GM21717 (cell line): ENCODE measurements around the gene SYT2.
"Not testable (repeated sequence)": the region's sequence is repeated elsewhere in the genome, so short reads cannot be mapped to it uniquely, and the experiment has no call there.

Experiments
- ATAC-seq: cut with Tn5 transposase; IDR thresholded peaks from one replicate; pipeline ENCODE4 v1.9.1; 2021; ENCODE audit warnings: mild to moderate bottlenecking, moderate library complexity; ENCODE audit not compliant: unreplicated experiment

SYT2 gene

GRCh38 chr1:202644219-202645096 lies 65.8 kb downstream of the SYT2 start:
- ATAC-seq, result no peak

- no peak for ATAC-seq
Observed at GRCh38 chr1:202643397-202644218, 66.6 kb downstream of the SYT2 start.

DNA sequence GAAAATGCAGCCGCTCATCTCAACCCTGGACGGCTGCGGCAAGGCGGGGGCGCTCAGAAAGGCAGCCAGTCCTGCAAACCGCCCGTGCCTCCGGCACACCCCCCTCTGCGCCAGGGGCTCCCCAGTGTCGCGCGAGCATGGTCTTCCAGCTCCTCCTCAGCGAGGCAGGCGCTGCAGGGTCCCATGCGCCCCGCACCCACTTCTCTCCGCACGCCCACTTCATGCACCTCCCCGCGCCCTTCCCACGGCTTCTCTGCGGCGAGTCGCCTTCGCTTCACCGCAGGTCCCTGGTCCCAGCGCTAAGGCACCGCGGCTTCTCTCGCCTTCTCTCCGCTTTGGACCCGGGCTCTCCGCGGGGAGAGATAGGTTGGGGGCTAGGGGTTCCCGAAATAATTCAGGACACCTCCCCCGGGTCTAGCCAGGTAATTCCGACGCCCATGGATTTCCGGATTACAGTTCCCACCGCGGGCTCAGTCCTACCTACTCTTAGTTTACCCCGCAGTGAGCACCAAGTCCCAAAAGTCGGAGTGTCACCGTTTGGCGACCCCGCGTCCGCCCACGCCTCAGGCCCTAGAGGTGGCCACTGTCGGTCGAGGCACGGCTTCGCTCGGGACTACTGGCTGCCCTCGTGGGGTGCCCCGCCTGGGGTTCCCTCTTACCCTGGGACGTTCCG lies 67.5 kb downstream of the SYT2 start:
- ATAC-seq, result no peak

GRCh38 chr1:202642212-202642611 lies 68.0 kb downstream of the SYT2 start:
- no peak for ATAC-seq

GRCh38 chr1:202639500-202639899 lies 70.8 kb downstream of the SYT2 start:
- ATAC-seq, result no peak

DNA sequence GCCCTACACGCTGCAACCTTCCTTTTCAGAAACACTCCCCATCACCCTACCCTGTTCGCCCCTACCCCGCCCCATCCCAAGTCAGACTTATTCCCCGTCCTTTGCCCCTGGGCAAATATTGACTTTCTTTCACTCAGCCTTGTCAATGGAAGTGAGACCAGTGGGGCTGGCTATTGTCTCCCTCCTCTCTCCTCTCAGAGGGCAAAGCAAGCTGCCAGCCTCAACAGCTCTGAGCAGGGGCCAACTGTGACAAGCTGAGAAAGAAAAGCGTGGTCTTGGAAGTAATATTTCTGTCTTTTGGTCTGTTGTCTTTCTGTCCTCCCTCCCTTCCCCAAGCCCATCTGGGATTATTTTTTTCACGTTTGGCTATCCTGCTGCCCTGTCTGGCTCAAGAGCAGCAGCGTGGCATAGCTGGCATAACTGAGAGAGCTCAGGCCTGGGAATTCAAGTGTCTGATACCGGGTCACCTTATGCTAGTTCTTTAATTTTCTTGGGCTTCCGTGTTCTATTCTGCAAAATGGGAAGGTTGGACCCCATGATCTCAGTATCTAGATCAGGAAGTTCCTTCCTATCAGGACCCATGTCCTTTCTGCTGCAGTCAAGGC lies 71.5 kb downstream of the SYT2 start:
- ATAC-seq, result not testable (repeated sequence)

DNA sequence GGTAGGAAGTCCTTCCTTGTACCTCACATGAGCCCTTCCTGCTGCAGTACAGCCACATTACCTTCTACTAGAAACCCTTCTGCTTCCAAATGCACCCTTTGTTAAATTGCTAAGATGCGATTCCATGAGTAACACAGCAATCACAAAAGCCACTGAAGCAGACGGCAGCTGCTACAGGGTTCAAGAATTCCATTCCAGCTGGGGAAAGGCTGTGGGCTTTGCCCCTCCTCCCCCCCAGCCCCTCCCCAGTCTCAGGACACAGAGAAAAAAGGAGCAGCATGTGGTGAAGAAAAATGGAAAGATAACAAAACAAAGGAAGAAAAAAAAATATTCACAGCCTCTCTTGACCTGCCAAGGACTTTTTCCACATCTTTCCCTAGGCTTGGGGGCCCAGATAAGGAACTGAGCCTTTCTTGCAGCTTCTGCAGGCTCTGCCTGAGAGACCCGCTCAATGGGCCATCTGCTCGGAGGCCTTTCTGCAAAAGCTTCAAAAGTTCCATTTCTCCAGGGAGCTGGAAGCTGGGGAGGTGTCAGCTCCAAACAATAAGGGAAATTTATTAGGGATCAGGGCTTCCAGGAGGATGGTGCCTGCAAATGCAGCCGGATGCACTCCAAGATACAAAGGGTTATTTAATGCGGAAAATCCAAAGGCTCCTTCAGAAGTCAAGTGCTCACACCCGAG lies 72.1 kb downstream of the SYT2 start:
- no peak for ATAC-seq

GRCh38 chr1:202637321-202638018 lies 72.8 kb downstream of the SYT2 start:
- ATAC-seq, result not testable (repeated sequence)

- ATAC-seq, result not testable (repeated sequence)
Observed at GRCh38 chr1:202636171-202636570, 74.1 kb downstream of the SYT2 start.

- no peak for ATAC-seq
Observed at GRCh38 chr1:202632241-202632640, 78.0 kb downstream of the SYT2 start.

GRCh38 chr1:202631076-202631923 lies 79.0 kb downstream of the SYT2 start:
- ATAC-seq, result no peak

DNA sequence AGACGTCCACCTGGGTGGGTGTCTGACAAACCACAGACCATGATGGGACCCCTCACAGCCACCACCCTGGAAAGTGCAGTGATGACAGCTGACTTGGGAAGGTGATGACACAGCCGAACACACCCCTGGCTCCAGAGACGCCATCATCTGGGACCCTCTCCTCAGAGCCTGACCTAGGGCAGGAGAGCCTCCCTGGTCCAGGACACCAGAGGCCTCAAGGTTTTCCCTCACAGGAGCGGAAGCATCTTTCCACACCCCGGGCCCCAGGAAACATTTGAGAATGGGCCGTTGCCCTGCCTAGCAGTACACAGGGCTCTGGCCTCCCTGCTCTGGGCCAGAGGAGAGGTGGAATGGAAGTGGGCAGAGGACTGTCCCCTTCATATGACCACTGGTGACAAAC lies 79.7 kb downstream of the SYT2 start:
- no peak for ATAC-seq

GRCh38 chr1:202630096-202630495 lies 80.2 kb downstream of the SYT2 start:
- ATAC-seq, result not testable (repeated sequence)

- ATAC-seq, result peak; percentile 71
Observed at GRCh38 chr1:202629257-202629811, 80.9 kb downstream of the SYT2 start.

GRCh38 chr1:202628646-202629215 lies 81.5 kb downstream of the SYT2 start:
- no peak for ATAC-seq

DNA sequence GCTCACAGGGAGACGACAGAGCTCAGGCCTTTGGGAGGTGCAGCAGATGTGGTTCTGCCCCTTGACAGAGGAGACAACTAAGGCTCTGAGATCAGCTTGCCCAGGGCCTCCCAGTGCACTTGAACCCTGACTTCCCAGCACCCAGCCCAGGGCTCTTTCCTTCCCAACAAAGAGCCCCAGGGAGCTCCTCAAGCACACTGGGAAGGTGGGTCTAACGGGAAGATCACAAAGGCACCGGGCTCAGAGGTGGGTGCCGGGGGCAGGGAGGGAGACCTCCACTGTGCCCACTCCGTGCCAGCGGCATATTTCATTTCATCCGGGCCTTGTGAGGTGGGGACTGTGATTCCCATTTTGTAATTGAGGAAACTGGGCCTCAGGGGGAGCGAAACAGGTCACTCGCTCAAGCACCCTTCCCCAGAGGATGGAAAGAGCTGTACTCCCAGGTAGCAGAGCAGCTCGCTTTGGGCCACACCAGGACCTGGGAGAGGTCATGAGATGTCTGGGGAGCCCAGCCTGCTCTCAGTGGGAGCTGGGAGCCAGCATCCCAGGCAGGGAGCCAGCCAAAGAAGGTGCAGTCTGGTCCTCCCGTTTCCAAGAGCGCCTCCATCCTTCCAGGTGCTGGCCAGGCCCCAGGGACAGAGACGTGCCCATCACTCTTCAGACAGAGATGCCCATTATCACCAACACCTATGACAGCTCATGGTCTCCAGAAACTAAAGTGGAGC lies 82.3 kb downstream of the SYT2 start:
- no peak for ATAC-seq

DNA sequence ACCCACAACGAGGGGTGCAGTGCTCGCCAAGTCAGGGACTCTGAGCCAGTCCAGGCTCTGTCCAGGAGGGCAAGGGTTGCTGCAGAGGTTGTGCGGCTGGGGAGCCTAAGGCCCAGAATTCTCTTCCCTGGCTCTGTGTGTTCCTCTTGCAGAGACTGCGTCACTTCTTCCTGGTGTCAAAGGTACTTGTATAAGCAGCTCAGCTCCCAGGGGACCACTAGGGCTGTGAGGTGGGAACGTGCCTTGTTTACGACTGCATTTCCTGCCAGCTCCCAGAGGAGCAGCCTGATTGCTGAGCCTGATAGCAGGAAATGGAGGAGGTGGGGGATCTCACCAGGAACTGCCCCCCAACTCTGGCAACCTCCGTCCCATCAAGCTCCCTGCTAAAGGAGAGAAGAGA lies 83.2 kb downstream of the SYT2 start:
- ATAC-seq, result not testable (repeated sequence)
